Astrocyte (in vitro differentiated cells and primary cell): ENCODE data around the gene NLRP7.

ENCODE experiments used
- CTCF ChIP-seq: IDR thresholded peaks from 2 replicates; pipeline ENCODE4 v1.5.1; 2011; ENCODE audit warnings: low read depth, mild to moderate bottlenecking, inconsistent platforms, low read length, moderate library complexity; ENCODE audit not compliant: insufficient read depth
- EZH2 ChIP-seq: IDR thresholded peaks from 2 replicates; pipeline ENCODE4 v1.6.1; 2012; ENCODE audit warnings: mild to moderate bottlenecking, low read length, inconsistent platforms; ENCODE audit not compliant: insufficient read depth

DNA sequence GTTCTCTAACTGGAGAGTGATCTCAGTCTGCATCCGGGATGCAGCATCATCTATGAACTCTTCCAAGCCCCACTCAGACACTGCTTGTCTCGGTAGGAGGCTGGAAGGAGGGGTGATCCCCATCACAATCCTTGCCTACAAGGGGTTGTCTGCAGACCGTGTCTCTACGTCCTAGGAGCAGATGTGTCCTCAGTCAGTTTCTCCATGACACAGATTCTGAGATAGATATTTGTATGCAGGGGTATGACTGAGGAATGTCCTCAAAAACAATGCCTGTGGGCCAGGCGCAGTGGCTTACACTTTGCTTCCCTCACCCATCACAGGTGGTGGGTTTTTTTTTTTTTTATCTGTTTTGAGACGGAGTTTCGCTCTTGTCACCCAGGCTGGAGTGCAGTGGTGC is 40.5 kb downstream of the NLRP7 start:
- TF ChIP-seq CTCF, result no peak
- TF ChIP-seq EZH2, result no peak
